ENCODE data around the gene SRRM3.

- TF ChIP-seq RCOR1 (IDR thresholded peaks at IDR 0.05; ENCODE audit: low read length) (no peak), CTCF (IDR thresholded peaks at IDR 0.05) (no peak), MAX (IDR thresholded peaks at IDR 0.05; ENCODE audit: low read depth) (no peak), EP300 (IDR thresholded peaks at IDR 0.05; ENCODE audit: borderline replicate concordance in 1 of 2, low read depth in 1 of 2, low read length in 1 of 2) (no peak), POLR2AphosphoS5 (IDR thresholded peaks at IDR 0.05; ENCODE audit: low read depth, low read length) (no peak), SIN3A (IDR thresholded peaks at IDR 0.05; ENCODE audit: borderline replicate concordance, low read depth, low read length) (no peak), TAF1 (IDR thresholded peaks at IDR 0.05; ENCODE audit: borderline replicate concordance, low read depth, low read length) (no peak), TCF12 (IDR thresholded peaks at IDR 0.05) (no peak)
These were observed 12.4 kb upstream of the SRRM3 start for GRCh38 chr7:76189276-76189675.
